ENCODE results near the gene FOXRED2. TPM values are rescaled to one million over a fixed set of nuclear protein-coding genes. Genes with fewer than 3 reads are reported as not detected.

Gene FOXRED2
- polyA plus RNA-seq, 1 of the 3 experiments (the other 2 are of a cell fraction): 7.9 TPM

DNA sequence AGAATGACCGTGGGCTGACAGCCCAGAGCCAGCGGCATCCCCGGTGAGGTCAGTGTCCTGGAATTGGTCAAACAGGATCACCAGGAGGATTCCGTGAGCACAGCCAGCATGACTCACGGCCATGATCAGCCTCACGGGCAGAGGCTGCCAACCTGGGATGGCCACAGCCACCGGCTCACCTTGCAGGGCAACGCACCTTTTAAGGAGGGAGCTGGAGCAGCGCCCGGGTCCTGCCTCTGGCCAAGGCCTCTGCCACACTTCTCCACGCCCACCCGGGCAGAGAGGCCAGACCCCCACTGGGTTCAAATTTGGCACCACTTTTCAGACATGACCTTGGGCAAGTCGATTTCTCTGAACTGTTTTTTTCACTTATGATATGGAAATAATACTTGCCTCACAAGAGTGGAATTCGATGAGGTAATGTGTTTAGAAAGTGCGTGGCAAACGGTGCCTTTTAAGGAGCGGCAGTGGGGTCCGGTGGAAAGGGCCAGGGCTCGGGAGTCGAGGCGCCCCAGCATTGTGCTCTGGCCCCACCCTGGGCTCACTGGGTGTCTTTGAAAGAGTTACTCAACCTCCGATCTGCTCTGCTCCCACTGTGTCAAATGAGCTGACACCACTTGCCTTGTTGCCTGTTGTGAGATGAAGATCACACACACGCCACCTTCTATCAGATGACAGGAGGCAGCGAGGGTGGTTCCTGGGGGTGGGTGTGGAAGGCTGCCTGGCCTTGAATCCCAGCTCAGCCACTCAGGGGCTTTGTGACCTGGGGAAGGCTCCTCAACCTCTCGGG, 41.4 kb downstream of the FOXRED2 start:
- Histone ChIP-seq H3K4me1 (ENCODE audit: control insufficient read depth in 1 of 2, insufficient read depth in 2 of 2, low read depth in 1 of 2, low read length in 1 of 2) (peaks cover 3 to 66% of the 10 kb centered on the region in 2 experiments; a peak in 3 of 4 replicates), H3K27me3 (ENCODE audit: insufficient read depth) (no peaks in the 10 kb centered on the region), H4K20me1 (ENCODE audit: insufficient read depth) (no peaks in the 10 kb centered on the region), H3K27ac (ENCODE audit: low read depth in 2 of 2, low read length in 1 of 2) (peak overlapping the region in 1 of 2 experiments; percentile 100; a peak in 2 of 4 replicates), H2AFZ (ENCODE audit: low read depth) (no peak overlapping the region), H3K4me2 (peak overlapping the region; percentile 67), H3F3A (replicated peaks; ENCODE audit: insufficient read depth) (peaks cover 46% of the 10 kb centered on the region), H3K9ac (peak overlapping the region; percentile 77), H3K4me3 (ENCODE audit: low read depth in 2 of 2, low read length in 1 of 2) (no peak overlapping the region), H3K9me3 (no peaks in the 10 kb centered on the region), H3K9me2 (no peaks in the 10 kb centered on the region), H3K36me3 (replicated peaks in 1 of 2; ENCODE audit: control insufficient read depth in 1 of 2, insufficient read depth in 2 of 2, low read length in 1 of 2) (no peaks in the 10 kb centered on the region), H3K79me2 (ENCODE audit: insufficient read depth) (peaks cover 27% of the 10 kb centered on the region)
- DNase-seq: no peak
- POLR2A ChIA-PET: no interaction called here
- CTCF ChIA-PET: interaction anchor here (5.6 to 16.8 kb wide), 2 partner anchors 167 to 179 kb away, joined by 34 to 329 read pairs; no protein-coding TSS in a partner anchor
- 23% methylated on average over 13 of the region's 25 CpGs for WGBS (ENCODE audit: low lambda C conversion rate)
- peak; percentile 85; the same call in 1 of the 2 replicates for TF ChIP-seq RXRA (IDR thresholded peaks at IDR 0.05; ENCODE audit: borderline replicate concordance, low read depth)
- TF ChIP-seq RCOR1 (IDR thresholded peaks at IDR 0.05; ENCODE audit: low read length): no peak
- TF ChIP-seq RAD21 (IDR thresholded peaks at IDR 0.05; ENCODE audit: low read length): no peak
- no peak for TF ChIP-seq NRF1 (IDR thresholded peaks at IDR 0.05; ENCODE audit: low read depth, low read length)
- TF ChIP-seq RFX5 (IDR thresholded peaks at IDR 0.05; ENCODE audit: low read length): no peak
- TF ChIP-seq JUND (IDR thresholded peaks at IDR 0.05): peak; percentile 94
- TF ChIP-seq FOXM1 (IDR thresholded peaks at IDR 0.05; ENCODE audit: low read depth): no peak; the same call in 1 of the 2 replicates
- TF ChIP-seq SMC3 (IDR thresholded peaks at IDR 0.05; ENCODE audit: low read depth, low read length): no peak
- TF ChIP-seq, protein P1, sequence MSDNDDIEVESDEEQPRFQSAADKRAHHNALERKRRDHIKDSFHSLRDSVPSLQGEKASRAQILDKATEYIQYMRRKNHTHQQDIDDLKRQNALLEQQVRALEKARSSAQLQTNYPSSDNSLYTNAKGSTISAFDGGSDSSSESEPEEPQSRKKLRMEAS (IDR thresholded peaks at IDR 0.05; ENCODE audit: low read depth): peak; percentile 79
- TF ChIP-seq TAF1 (IDR thresholded peaks at IDR 0.05; ENCODE audit: borderline replicate concordance, low read depth, low read length): no peak
- TF ChIP-seq GATA2 (CRISPR knock-in tag; IDR thresholded peaks at IDR 0.05): no peak
- no peak for TF ChIP-seq ELF1 (IDR thresholded peaks at IDR 0.05)
- no peak for TF ChIP-seq FOXJ3 (CRISPR knock-in tag; IDR thresholded peaks at IDR 0.05)
- no peak for TF ChIP-seq EZH2phosphoT487 (IDR thresholded peaks at IDR 0.05; ENCODE audit: borderline replicate concordance, low read depth)
- no peak for TF ChIP-seq CHD2 (IDR thresholded peaks at IDR 0.05; ENCODE audit: low read length, partially characterized antibody)
- peak; percentile 66 for TF ChIP-seq MEF2A (IDR thresholded peaks at IDR 0.05; ENCODE audit: borderline replicate concordance, low read depth)
- TF ChIP-seq, protein P2, sequence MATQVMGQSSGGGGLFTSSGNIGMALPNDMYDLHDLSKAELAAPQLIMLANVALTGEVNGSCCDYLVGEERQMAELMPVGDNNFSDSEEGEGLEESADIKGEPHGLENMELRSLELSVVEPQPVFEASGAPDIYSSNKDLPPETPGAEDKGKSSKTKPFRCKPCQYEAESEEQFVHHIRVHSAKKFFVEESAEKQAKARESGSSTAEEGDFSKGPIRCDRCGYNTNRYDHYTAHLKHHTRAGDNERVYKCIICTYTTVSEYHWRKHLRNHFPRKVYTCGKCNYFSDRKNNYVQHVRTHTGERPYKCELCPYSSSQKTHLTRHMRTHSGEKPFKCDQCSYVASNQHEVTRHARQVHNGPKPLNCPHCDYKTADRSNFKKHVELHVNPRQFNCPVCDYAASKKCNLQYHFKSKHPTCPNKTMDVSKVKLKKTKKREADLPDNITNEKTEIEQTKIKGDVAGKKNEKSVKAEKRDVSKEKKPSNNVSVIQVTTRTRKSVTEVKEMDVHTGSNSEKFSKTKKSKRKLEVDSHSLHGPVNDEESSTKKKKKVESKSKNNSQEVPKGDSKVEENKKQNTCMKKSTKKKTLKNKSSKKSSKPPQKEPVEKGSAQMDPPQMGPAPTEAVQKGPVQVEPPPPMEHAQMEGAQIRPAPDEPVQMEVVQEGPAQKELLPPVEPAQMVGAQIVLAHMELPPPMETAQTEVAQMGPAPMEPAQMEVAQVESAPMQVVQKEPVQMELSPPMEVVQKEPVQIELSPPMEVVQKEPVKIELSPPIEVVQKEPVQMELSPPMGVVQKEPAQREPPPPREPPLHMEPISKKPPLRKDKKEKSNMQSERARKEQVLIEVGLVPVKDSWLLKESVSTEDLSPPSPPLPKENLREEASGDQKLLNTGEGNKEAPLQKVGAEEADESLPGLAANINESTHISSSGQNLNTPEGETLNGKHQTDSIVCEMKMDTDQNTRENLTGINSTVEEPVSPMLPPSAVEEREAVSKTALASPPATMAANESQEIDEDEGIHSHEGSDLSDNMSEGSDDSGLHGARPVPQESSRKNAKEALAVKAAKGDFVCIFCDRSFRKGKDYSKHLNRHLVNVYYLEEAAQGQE (IDR thresholded peaks at IDR 0.05; ENCODE audit: low read depth, low read length): no peak
- TF ChIP-seq SIN3A (IDR thresholded peaks at IDR 0.05; ENCODE audit: borderline replicate concordance, low read depth, low read length): no peak
- peak; percentile 51; the same call in 1 of the 2 replicates for TF ChIP-seq POLR2AphosphoS5 (IDR thresholded peaks at IDR 0.05; ENCODE audit: low read depth, low read length)
- TF ChIP-seq, protein P3, sequence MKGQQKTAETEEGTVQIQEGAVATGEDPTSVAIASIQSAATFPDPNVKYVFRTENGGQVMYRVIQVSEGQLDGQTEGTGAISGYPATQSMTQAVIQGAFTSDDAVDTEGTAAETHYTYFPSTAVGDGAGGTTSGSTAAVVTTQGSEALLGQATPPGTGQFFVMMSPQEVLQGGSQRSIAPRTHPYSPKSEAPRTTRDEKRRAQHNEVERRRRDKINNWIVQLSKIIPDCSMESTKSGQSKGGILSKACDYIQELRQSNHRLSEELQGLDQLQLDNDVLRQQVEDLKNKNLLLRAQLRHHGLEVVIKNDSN (IDR thresholded peaks at IDR 0.05; ENCODE audit: borderline replicate concordance, low read depth): no peak; the same call in 1 of the 2 replicates
- TF ChIP-seq, protein P4, sequence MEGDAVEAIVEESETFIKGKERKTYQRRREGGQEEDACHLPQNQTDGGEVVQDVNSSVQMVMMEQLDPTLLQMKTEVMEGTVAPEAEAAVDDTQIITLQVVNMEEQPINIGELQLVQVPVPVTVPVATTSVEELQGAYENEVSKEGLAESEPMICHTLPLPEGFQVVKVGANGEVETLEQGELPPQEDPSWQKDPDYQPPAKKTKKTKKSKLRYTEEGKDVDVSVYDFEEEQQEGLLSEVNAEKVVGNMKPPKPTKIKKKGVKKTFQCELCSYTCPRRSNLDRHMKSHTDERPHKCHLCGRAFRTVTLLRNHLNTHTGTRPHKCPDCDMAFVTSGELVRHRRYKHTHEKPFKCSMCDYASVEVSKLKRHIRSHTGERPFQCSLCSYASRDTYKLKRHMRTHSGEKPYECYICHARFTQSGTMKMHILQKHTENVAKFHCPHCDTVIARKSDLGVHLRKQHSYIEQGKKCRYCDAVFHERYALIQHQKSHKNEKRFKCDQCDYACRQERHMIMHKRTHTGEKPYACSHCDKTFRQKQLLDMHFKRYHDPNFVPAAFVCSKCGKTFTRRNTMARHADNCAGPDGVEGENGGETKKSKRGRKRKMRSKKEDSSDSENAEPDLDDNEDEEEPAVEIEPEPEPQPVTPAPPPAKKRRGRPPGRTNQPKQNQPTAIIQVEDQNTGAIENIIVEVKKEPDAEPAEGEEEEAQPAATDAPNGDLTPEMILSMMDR (IDR thresholded peaks at IDR 0.05): no peak
- TF ChIP-seq TCF12 (IDR thresholded peaks at IDR 0.05): peak; percentile 89
- no peak for TF ChIP-seq YY1 (IDR thresholded peaks at IDR 0.05; ENCODE audit: low read depth)
- TF ChIP-seq MXI1 (IDR thresholded peaks at IDR 0.05; ENCODE audit: low read depth, low read length): no peak
- TF ChIP-seq, protein P5, sequence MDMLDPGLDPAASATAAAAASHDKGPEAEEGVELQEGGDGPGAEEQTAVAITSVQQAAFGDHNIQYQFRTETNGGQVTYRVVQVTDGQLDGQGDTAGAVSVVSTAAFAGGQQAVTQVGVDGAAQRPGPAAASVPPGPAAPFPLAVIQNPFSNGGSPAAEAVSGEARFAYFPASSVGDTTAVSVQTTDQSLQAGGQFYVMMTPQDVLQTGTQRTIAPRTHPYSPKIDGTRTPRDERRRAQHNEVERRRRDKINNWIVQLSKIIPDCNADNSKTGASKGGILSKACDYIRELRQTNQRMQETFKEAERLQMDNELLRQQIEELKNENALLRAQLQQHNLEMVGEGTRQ (IDR thresholded peaks at IDR 0.05; ENCODE audit: borderline replicate concordance, low read depth, low read length): no peak
- TF ChIP-seq, protein P6, sequence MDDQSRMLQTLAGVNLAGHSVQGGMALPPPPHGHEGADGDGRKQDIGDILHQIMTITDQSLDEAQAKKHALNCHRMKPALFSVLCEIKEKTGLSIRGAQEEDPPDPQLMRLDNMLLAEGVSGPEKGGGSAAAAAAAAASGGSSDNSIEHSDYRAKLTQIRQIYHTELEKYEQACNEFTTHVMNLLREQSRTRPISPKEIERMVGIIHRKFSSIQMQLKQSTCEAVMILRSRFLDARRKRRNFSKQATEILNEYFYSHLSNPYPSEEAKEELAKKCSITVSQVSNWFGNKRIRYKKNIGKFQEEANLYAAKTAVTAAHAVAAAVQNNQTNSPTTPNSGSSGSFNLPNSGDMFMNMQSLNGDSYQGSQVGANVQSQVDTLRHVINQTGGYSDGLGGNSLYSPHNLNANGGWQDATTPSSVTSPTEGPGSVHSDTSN (IDR thresholded peaks at IDR 0.05): peak; percentile 69

Measured in SK-N-SH (cell line).